NB4 (cell line): ENCODE data around the gene KRTAP2-1.

ENCODE experiments used
- CTCF ChIP-seq: IDR thresholded peaks from one replicate; pipeline ENCODE4 v1.5.1; 2012; ENCODE audit warnings: low read depth, low read length
- MYC ChIP-seq: IDR thresholded peaks from 2 replicates; pipeline ENCODE4 v1.6.1; 2011; ENCODE audit warnings: low read depth, low read length
- POLR2A ChIP-seq: IDR thresholded peaks from 2 replicates; pipeline ENCODE4 v1.6.1; 2011; ENCODE audit warnings: mild to moderate bottlenecking; ENCODE audit not compliant: insufficient read length; ENCODE audit errors: extremely low read depth
- TF ChIP-seq, protein P1 (sequence below): IDR thresholded peaks from 2 replicates; pipeline ENCODE4 v1.6.1; 2011; ENCODE audit warnings: low read depth, low read length

DNA sequence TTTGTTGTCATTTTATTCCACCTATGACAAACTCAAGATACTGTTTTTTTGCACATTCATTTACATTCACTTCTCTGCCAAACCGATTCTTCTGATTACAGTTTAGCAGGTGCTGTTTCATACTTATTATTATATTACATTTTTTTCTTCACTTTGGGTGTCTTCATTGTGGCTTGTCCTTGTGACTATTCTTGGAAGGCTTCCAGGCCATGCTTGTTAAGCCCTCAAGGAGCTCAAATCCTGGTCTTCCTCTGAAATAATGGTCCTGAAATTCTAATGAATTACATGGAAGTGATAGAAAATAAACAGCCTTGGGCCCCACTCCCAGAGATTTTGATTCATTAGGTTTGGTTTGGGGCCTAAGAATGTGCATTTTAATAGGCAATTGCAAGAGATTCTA is 17.2 kb upstream of the KRTAP2-1 start:
- TF ChIP-seq CTCF (no peak), POLR2A (no peak), MYC (no peak)
- TF ChIP-seq, protein P1, sequence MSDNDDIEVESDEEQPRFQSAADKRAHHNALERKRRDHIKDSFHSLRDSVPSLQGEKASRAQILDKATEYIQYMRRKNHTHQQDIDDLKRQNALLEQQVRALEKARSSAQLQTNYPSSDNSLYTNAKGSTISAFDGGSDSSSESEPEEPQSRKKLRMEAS = no peak
